Loucy (cell line): ENCODE measurements around the gene BST1.

Experiments
- EZH2phosphoT487 ChIP-seq: fragments of 200-600 bp; IDR thresholded peaks from 2 replicates; pipeline ENCODE4 v1.6.1; 2018; ENCODE audit warnings: antibody characterized with exemption, mild to moderate bottlenecking, moderate library complexity, borderline replicate concordance
- TF ChIP-seq, protein P1 (sequence below): fragments of 200-600 bp; sonication (generic); conservative IDR thresholded peaks from 2 replicates; pipeline ENCODE4 v1.5.1; 2014; ENCODE audit warnings: mild to moderate bottlenecking, antibody characterized with exemption, low read length

- TF ChIP-seq EZH2phosphoT487: no peak
- TF ChIP-seq, protein P1, sequence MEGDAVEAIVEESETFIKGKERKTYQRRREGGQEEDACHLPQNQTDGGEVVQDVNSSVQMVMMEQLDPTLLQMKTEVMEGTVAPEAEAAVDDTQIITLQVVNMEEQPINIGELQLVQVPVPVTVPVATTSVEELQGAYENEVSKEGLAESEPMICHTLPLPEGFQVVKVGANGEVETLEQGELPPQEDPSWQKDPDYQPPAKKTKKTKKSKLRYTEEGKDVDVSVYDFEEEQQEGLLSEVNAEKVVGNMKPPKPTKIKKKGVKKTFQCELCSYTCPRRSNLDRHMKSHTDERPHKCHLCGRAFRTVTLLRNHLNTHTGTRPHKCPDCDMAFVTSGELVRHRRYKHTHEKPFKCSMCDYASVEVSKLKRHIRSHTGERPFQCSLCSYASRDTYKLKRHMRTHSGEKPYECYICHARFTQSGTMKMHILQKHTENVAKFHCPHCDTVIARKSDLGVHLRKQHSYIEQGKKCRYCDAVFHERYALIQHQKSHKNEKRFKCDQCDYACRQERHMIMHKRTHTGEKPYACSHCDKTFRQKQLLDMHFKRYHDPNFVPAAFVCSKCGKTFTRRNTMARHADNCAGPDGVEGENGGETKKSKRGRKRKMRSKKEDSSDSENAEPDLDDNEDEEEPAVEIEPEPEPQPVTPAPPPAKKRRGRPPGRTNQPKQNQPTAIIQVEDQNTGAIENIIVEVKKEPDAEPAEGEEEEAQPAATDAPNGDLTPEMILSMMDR: no peak
Observed at GRCh38 chr4:15702941-15703403, at the start of gene BST1.
